ENCODE measurements around the gene CYB5RL. TPM values are rescaled to one million over a fixed set of nuclear protein-coding genes. Genes with fewer than 3 reads are reported as not detected.
A peak's percentile ranks its signal among the peaks of the same experiment; 100 is the strongest.

CYB5RL gene
- total RNA-seq, 1 experiment from 2014 or later: 12.9 TPM

- CTCF ChIA-PET: interaction anchor here (0.9 kb wide), 1 partner anchor 179 kb away, joined by 7 read pairs; no protein-coding TSS in a partner anchor
- no peak for TF ChIP-seq CTCF (IDR thresholded peaks at IDR 0.05; ENCODE audit: unreplicated experiment)
- no peaks in the 10 kb centered on the region for H3K4me1 Mint-ChIP-seq (ENCODE audit: low read depth, unreplicated experiment)
- BruUV-seq (replicated peaks): no TSS peak
- intact Hi-C loops (cut with micrococcal nuclease; ENCODE audit: unreplicated experiment): no loop called here
- no peak overlapping the region for H3K27ac Mint-ChIP-seq (ENCODE audit: unreplicated experiment)
- no peak overlapping the region for H3K4me3 Mint-ChIP-seq (ENCODE audit: low read depth, unreplicated experiment)
- no peaks in the 10 kb centered on the region for H3K9me3 Mint-ChIP-seq (ENCODE audit: low read depth, unreplicated experiment)
- no peaks in the 10 kb centered on the region for H3K27me3 Mint-ChIP-seq (ENCODE audit: unreplicated experiment)
- peaks cover 5% of the 10 kb centered on the region for H3K36me3 Mint-ChIP-seq (ENCODE audit: insufficient read depth, unreplicated experiment)
- DNase-seq: no peak
Observed at GRCh38 chr1:54228638-54229079, 28.8 kb upstream of the CYB5RL start.

GRCh38 chr1:54227891-54228310, 28.1 kb upstream of the CYB5RL start:
- TF ChIP-seq CTCF (IDR thresholded peaks at IDR 0.05; ENCODE audit: unreplicated experiment): no peak
- no peak overlapping the region for H3K4me3 Mint-ChIP-seq (ENCODE audit: low read depth, unreplicated experiment)
- H3K27ac Mint-ChIP-seq (ENCODE audit: unreplicated experiment): no peak overlapping the region
- H3K27me3 Mint-ChIP-seq (ENCODE audit: unreplicated experiment): no peaks in the 10 kb centered on the region
- intact Hi-C loops (cut with micrococcal nuclease; ENCODE audit: unreplicated experiment): no loop called here
- CTCF ChIA-PET: no interaction called here
- H3K36me3 Mint-ChIP-seq (ENCODE audit: insufficient read depth, unreplicated experiment): peaks cover 5% of the 10 kb centered on the region
- H3K4me1 Mint-ChIP-seq (ENCODE audit: low read depth, unreplicated experiment): no peaks in the 10 kb centered on the region
- BruUV-seq (replicated peaks): no TSS peak
- no peaks in the 10 kb centered on the region for H3K9me3 Mint-ChIP-seq (ENCODE audit: low read depth, unreplicated experiment)
- DNase-seq: no peak

GRCh38 chr1:54227091-54227602, 27.3 kb upstream of the CYB5RL start:
- H3K36me3 Mint-ChIP-seq (ENCODE audit: insufficient read depth, unreplicated experiment): peaks cover 5% of the 10 kb centered on the region
- no peak overlapping the region for H3K4me3 Mint-ChIP-seq (ENCODE audit: low read depth, unreplicated experiment)
- no peaks in the 10 kb centered on the region for H3K9me3 Mint-ChIP-seq (ENCODE audit: low read depth, unreplicated experiment)
- H3K4me1 Mint-ChIP-seq (ENCODE audit: low read depth, unreplicated experiment): no peaks in the 10 kb centered on the region
- CTCF ChIA-PET: interaction anchor here (0.6 to 0.7 kb wide), 2 partner anchors 153 to 222 kb away, joined by 4 read pairs; no protein-coding TSS in a partner anchor
- no TSS peak for BruUV-seq (replicated peaks)
- DNase-seq: peak; percentile 42
- no peak for TF ChIP-seq CTCF (IDR thresholded peaks at IDR 0.05; ENCODE audit: unreplicated experiment)
- H3K27ac Mint-ChIP-seq (ENCODE audit: unreplicated experiment): no peak overlapping the region
- intact Hi-C loops (cut with micrococcal nuclease; ENCODE audit: unreplicated experiment): no loop called here
- no peaks in the 10 kb centered on the region for H3K27me3 Mint-ChIP-seq (ENCODE audit: unreplicated experiment)

- no peaks in the 10 kb centered on the region for H3K4me1 Mint-ChIP-seq (ENCODE audit: low read depth, unreplicated experiment)
- H3K27me3 Mint-ChIP-seq (ENCODE audit: unreplicated experiment): no peaks in the 10 kb centered on the region
- H3K27ac Mint-ChIP-seq (ENCODE audit: unreplicated experiment): no peak overlapping the region
- no peaks in the 10 kb centered on the region for H3K9me3 Mint-ChIP-seq (ENCODE audit: low read depth, unreplicated experiment)
- intact Hi-C loops (cut with micrococcal nuclease; ENCODE audit: unreplicated experiment): no loop called here
- peaks cover 14% of the 10 kb centered on the region for H3K36me3 Mint-ChIP-seq (ENCODE audit: insufficient read depth, unreplicated experiment)
- no TSS peak for BruUV-seq (replicated peaks)
- TF ChIP-seq CTCF (IDR thresholded peaks at IDR 0.05; ENCODE audit: unreplicated experiment): no peak
- no peak for DNase-seq
- CTCF ChIA-PET: interaction anchor here (0.7 kb wide), 1 partner anchor 221 kb away, joined by 4 read pairs; no protein-coding TSS in a partner anchor
- no peak overlapping the region for H3K4me3 Mint-ChIP-seq (ENCODE audit: low read depth, unreplicated experiment)
Observed at GRCh38 chr1:54225986-54226559, 26.2 kb upstream of the CYB5RL start.
